Thyroid gland (tissue), 4 donors: ENCODE results near the gene BCAT1. TPM values are rescaled to one million over a fixed set of nuclear protein-coding genes. Genes with fewer than 3 reads are reported as not detected.

ENCODE experiments used
- DNase-seq, 2 donors: peaks; one replicate each; pipeline ENCODE4 v3.0.0-alpha.2; 2019
- H3K27ac ChIP-seq, 3 donors: fragments of 200-600 bp; sonication (generic); 1 replicate in 2 of 3; 2 replicates in 1 of 3; pipeline ENCODE4 v1.5.1; 2016 to 2019; ENCODE audit warnings: mild to moderate bottlenecking in 1 of 3, moderate library complexity in 1 of 3
- H3K27me3 ChIP-seq: fragments of 200-600 bp; sonication (generic); one replicate; pipeline ENCODE4 v1.5.1; 2019
- H3K36me3 ChIP-seq, 2 donors: fragments of 200-600 bp; sonication (generic); one replicate each; pipeline ENCODE4 v1.5.1; 2016 to 2019
- H3K4me1 ChIP-seq, 2 donors: fragments of 200-600 bp; sonication (generic); one replicate each; pipeline ENCODE4 v1.5.1; 2017 to 2019
- H3K4me3 ChIP-seq, 3 donors: fragments of 200-600 bp; sonication (generic); replicated peaks in 1 of 3; 1 replicate in 2 of 3; 2 replicates in 1 of 3; pipeline ENCODE4 v1.5.1; 2016; ENCODE audit warnings: mild to moderate bottlenecking in 1 of 3
- H3K9me3 ChIP-seq: fragments of 200-600 bp; sonication (generic); one replicate; pipeline ENCODE4 v1.5.1; 2017
- CTCF ChIP-seq, 6 experiments: fragments of 200-600 bp in 3 of 6; fragments of 450-650 bp in 3 of 6; sonication (generic) in 3 of 6; IDR thresholded peaks; one replicate each; pipeline ENCODE4 v1.5.1; 2016 to 2019; ENCODE audit warnings: antibody characterized with exemption in 6 of 6, mild to moderate bottlenecking in 2 of 6, inconsistent platforms in 1 of 6, moderate library complexity in 1 of 6
- POLR2A ChIP-seq, 2 donors: fragments of 450-650 bp; IDR thresholded peaks; one replicate each; pipeline ENCODE4 v1.6.1; 2017; ENCODE audit warnings: antibody characterized with exemption in 2 of 2, mild to moderate bottlenecking in 2 of 2, moderate library complexity in 1 of 2
- WGBS, 2 donors: methylation state at CpG; one replicate each; pipeline ENCODE4 v1.1.5; 2017; 5-methylcytosine and 5-hydroxymethylcytosine counted together
- intact Hi-C: fragments of 100-400 bp; cut with DNase I; formaldehyde crosslinking; loops from one replicate; pipeline ENCODE4 v1.15.1; 2023
- total RNA-seq, 4 donors: library from RNA; depleted of rRNA; stranded (reverse); fragments of >200 nt; gene quantifications; one replicate each; pipeline ENCODE4 v1.2.3, GENCODE V29; 2016

The BCAT1 gene
- total RNA-seq, 4 donors from 2014 or later = 3.8 to 49.1 (median 13.2) TPM

- Histone ChIP-seq H3K4me1 (peaks cover 0 to 5% of the 10 kb centered on the region in 2 donors), H3K27ac (no peak overlapping the region), H3K36me3 (no peaks in the 10 kb centered on the region), H3K9me3 (no peaks in the 10 kb centered on the region), H3K27me3 (no peaks in the 10 kb centered on the region), H3K4me3 (no peak overlapping the region)
- intact Hi-C loops = no loop called here
- TF ChIP-seq CTCF (IDR thresholded peaks at IDR 0.05) = no peak
- TF ChIP-seq POLR2A (IDR thresholded peaks at IDR 0.05) = no peak
- 95 to 98% methylated on average over 5 of the region's 5 CpGs for WGBS, 2 donors
- DNase-seq = no peak
Observed at GRCh38 chr12:24775073-24775472, 173.8 kb downstream of the BCAT1 start.

GRCh38 chr12:24773996-24774395 lies 174.9 kb downstream of the BCAT1 start:
- no peak overlapping the region for H3K4me3 ChIP-seq
- H3K4me1 ChIP-seq = peaks cover 0 to 5% of the 10 kb centered on the region in 2 donors
- H3K27me3 ChIP-seq = no peaks in the 10 kb centered on the region
- no peak for DNase-seq
- no peaks in the 10 kb centered on the region for H3K36me3 ChIP-seq
- intact Hi-C loops = no loop called here
- no peaks in the 10 kb centered on the region for H3K9me3 ChIP-seq
- TF ChIP-seq POLR2A (IDR thresholded peaks at IDR 0.05) (no peak), CTCF (IDR thresholded peaks at IDR 0.05) (no peak)
- H3K27ac ChIP-seq = no peak overlapping the region
- WGBS, 2 donors = 84 to 87% methylated on average over 3 of the region's 3 CpGs

- no peaks in the 10 kb centered on the region for H3K9me3 ChIP-seq
- intact Hi-C loops = no loop called here
- DNase-seq = no peak
Observed at GRCh38 chr12:24772813-24773212, 176.1 kb downstream of the BCAT1 start.

GRCh38 chr12:24770821-24771220 lies 178.1 kb downstream of the BCAT1 start:
- DNase-seq = no peak
- WGBS, 2 donors = 76 to 79% methylated on average over 4 of the region's 4 CpGs
- intact Hi-C loops = no loop called here
- no peak for TF ChIP-seq POLR2A (IDR thresholded peaks at IDR 0.05)
- TF ChIP-seq CTCF (IDR thresholded peaks at IDR 0.05) = no peak
- Histone ChIP-seq H3K4me1 (no peaks in the 10 kb centered on the region), H3K27me3 (no peaks in the 10 kb centered on the region), H3K36me3 (no peaks in the 10 kb centered on the region), H3K9me3 (no peaks in the 10 kb centered on the region), H3K4me3 (no peak overlapping the region), H3K27ac (no peak overlapping the region)

More at GRCh38 chr12:24772813-24773212, 176.1 kb downstream of the BCAT1 start:
- H3K36me3 ChIP-seq = no peaks in the 10 kb centered on the region
- H3K27ac ChIP-seq = no peak overlapping the region
- H3K27me3 ChIP-seq = no peaks in the 10 kb centered on the region
- no peak overlapping the region for H3K4me3 ChIP-seq
- peaks cover 0 to 5% of the 10 kb centered on the region in 2 donors for H3K4me1 ChIP-seq
- TF ChIP-seq CTCF (IDR thresholded peaks at IDR 0.05) = no peak
- no peak for TF ChIP-seq POLR2A (IDR thresholded peaks at IDR 0.05)

- H3K4me3 ChIP-seq = no peak overlapping the region
- WGBS, 2 donors = 93 to 94% methylated on average over 3 of the region's 3 CpGs
- no peaks in the 10 kb centered on the region for H3K27me3 ChIP-seq
Observed at GRCh38 chr12:24770334-24770733, 178.6 kb downstream of the BCAT1 start.

More at GRCh38 chr12:24770334-24770733, 178.6 kb downstream of the BCAT1 start:
- intact Hi-C loops = no loop called here
- Histone ChIP-seq H3K4me1 (no peaks in the 10 kb centered on the region), H3K27ac (no peak overlapping the region), H3K9me3 (no peaks in the 10 kb centered on the region), H3K36me3 (no peaks in the 10 kb centered on the region)
- no peak for DNase-seq
- TF ChIP-seq CTCF (IDR thresholded peaks at IDR 0.05) (no peak), POLR2A (IDR thresholded peaks at IDR 0.05) (no peak)
